ENCODE results near the gene LRRC7.

Gene LRRC7

DNA sequence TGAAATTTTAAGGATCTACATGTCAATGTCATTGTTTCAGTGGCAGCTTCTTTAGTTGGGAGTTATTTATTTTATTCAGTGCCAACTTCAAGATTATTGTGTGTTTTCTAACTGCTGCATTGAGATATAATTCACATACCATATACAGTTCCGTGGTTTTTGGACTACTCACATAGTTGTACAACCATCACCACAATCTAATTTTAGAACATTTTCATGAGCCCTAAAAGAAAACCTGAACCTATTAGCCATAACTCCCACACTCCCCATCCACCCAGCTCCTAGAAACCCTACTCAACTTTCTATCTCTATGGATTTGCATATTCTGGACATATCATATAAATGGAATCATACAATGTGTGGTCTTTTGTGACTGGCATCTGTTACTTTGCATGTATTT lies 417.7 kb downstream of the LRRC7 start:
- TF ChIP-seq, protein P1, sequence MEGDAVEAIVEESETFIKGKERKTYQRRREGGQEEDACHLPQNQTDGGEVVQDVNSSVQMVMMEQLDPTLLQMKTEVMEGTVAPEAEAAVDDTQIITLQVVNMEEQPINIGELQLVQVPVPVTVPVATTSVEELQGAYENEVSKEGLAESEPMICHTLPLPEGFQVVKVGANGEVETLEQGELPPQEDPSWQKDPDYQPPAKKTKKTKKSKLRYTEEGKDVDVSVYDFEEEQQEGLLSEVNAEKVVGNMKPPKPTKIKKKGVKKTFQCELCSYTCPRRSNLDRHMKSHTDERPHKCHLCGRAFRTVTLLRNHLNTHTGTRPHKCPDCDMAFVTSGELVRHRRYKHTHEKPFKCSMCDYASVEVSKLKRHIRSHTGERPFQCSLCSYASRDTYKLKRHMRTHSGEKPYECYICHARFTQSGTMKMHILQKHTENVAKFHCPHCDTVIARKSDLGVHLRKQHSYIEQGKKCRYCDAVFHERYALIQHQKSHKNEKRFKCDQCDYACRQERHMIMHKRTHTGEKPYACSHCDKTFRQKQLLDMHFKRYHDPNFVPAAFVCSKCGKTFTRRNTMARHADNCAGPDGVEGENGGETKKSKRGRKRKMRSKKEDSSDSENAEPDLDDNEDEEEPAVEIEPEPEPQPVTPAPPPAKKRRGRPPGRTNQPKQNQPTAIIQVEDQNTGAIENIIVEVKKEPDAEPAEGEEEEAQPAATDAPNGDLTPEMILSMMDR (conservative IDR thresholded peaks at IDR 0.05): no peak
- H3K27ac ChIP-seq: no peak overlapping the region

DNA sequence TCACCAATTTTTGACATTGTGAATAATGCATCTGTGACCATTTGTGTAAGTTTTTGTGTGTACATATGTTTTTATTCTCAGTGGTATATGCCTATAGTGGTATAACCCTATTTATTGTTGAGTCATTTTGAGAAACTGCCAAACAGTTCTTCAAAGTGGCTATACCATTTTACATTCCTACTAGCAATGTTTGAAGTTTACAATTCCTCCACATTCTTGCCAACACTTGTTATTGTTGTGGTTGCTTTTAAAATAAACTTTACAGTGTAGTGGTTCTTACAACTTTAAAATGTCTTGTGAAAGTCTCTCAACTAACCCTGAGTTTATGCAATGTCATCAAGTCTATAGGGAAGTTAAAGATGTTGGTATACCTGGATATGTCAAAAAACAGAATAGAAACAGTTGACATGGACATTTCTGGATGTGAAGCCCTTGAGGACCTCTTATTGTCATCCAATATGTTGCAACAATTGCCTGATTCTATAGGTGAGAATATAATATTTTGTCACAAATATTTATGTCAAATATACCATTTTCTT lies 418.2 kb downstream of the LRRC7 start:
- TF ChIP-seq ZFX (IDR thresholded peaks at IDR 0.05): no peak
- TF ChIP-seq, protein P1 (conservative IDR thresholded peaks at IDR 0.05): no peak
- no peak overlapping the region for H3K27ac ChIP-seq

DNA sequence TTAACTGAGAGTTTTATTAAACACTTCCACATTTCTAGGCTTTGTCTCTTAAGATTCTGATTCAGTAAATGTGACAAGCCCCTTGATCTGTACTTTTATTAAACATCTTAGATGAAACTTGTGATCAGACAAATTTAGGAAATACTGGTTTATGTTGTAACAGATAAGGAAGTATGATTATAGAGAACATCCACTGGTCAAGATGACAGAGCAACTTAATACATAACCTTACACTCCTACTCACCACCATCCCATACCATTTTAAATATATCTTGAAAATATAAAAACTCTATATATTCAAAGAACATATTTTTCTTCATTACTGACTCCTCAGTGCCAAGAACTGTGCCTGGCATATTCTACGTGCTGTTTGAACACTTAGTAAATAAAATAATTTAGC lies 420.2 kb downstream of the LRRC7 start:
- H3K27ac ChIP-seq: no peak overlapping the region
- TF ChIP-seq ZFX (IDR thresholded peaks at IDR 0.05): no peak
- TF ChIP-seq, protein P1 (conservative IDR thresholded peaks at IDR 0.05): no peak

DNA sequence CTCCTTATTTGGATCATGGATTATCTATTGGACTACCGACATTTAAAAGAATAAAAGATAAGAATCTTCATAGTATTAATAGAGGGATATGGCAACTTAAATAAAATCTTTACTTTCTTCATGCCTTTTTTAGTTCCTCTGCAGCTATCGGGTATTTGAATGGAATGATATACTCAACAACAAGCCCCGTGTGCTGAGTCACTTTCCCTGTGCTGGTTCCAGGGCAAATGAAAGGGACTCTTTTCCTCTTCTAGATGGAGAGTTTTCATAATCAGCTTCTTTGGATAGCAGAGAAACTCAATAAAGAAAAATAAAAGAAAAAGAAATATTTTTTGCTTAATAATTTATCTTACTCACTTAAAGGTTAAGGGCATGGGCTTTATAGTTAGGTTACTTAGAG lies 423.9 kb downstream of the LRRC7 start:
- no peak for TF ChIP-seq ZFX (IDR thresholded peaks at IDR 0.05)
- TF ChIP-seq, protein P1 (conservative IDR thresholded peaks at IDR 0.05): no peak
- no peak overlapping the region for H3K27ac ChIP-seq

DNA sequence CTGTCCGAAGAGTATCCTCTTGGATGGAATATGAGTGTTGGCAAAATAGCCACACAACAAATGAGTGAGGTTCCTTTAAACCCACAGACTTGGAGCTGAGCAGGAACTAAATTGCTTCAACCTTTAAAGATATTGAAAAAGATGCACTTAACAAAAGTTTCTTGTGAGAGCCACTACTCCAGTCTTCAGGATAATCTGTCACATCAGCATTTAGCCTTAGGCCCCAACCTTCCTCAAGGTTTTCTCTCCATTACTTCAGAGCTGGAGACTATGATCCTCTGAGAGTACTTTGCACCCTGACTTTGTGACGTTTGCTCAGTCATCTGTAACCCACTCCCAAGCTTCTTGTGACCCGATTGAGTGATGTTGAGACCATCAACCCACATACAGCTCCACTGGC lies 424.9 kb downstream of the LRRC7 start:
- TF ChIP-seq, protein P1 (conservative IDR thresholded peaks at IDR 0.05): no peak
- no peak overlapping the region for H3K27ac ChIP-seq

DNA sequence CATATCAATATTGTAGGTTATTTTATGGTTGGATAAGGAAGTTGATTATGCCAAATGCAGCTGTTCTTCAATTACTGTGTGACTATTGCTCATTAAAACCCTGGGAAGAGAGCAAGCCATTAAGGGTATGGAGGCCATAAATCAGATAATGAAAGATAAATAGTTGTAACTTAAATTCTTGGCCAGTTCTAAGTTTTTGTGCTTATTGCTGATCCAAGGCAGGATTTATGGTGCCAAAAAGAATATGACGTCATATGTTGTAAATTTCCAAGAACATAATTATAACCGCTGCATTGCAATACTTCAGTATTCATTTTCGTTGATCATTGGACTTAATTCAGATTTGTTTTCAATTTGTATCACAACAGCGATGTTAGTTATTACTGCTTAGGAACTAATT lies 426.1 kb downstream of the LRRC7 start:
- TF ChIP-seq, protein P1 (conservative IDR thresholded peaks at IDR 0.05): no peak
- TF ChIP-seq ZFX (IDR thresholded peaks at IDR 0.05): no peak
- no peak overlapping the region for H3K27ac ChIP-seq

DNA sequence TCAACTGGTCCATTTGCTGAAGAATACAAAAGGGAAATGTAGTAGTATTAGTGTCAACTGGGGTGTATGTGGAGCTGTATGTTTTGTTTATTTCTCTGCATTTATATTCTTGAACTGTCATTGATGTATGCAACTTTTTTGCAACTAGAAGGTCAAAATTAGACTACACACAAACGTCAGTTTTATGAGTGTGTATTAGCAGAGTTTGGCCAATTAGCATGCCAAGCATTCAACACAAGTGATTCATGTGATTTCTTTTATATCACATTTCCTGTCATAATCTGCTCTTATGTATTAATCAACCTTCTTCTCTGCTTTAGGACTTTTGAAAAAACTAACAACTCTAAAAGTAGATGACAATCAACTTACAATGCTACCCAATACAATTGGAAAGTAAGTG lies 426.5 kb downstream of the LRRC7 start:
- H3K27ac ChIP-seq: no peak overlapping the region
- TF ChIP-seq, protein P1 (conservative IDR thresholded peaks at IDR 0.05): no peak
- TF ChIP-seq ZFX (IDR thresholded peaks at IDR 0.05): no peak

Data from C4-2B (cell line).